Measurements from ENCODE around the gene ARPIN.
"Not testable (repeated sequence)": the region's sequence is repeated elsewhere in the genome, so short reads cannot be mapped to it uniquely, and the experiment has no call there.

ARPIN gene

DNA sequence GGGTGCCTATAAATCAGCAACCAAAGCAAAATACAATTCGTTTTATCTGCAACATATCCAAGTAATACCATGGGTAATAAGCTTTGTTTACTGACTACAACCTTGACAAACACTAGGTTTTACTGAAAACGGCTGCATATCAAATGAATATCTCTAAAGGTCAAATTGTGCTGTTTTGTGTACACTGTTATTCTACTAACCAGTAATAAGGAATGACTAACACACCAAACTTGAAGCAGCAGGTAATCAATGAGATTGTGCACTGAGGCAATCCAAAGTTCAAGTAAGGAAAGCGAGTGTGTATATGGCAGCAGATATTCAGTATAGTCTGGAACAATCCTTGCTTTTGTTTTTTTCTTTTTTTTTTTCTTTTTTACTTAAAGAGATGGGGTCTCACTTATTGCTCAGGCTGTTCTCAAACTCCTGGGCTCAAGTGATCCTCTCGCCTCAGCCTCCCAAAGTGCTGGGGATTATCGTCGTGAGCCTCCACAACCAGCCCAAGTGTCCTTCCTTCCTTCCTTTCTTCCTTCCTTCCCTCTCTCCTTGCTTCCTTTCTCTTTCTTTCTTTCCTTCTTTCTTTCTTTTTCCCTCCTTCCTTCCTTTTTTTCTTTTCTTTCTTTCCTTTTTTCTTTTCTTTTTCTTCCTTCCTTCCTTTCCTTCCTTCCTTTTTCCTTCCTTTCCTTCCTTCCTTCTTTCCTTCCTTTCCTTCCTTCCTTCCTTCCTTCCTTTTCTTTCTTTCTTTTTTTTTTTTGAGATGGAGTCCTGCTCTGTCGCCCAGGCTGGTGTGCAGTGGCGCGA is 53.9 kb downstream of the ARPIN start:
- no peak for DNase-seq (ENCODE audit: low read depth)
- H3K4me3 ChIP-seq (ENCODE audit: low read depth, low read length): no peak overlapping the region
- no peak for TF ChIP-seq POLR2A (IDR thresholded peaks at IDR 0.05; ENCODE audit: extremely low read depth, insufficient read length)
- TF ChIP-seq, protein P1, sequence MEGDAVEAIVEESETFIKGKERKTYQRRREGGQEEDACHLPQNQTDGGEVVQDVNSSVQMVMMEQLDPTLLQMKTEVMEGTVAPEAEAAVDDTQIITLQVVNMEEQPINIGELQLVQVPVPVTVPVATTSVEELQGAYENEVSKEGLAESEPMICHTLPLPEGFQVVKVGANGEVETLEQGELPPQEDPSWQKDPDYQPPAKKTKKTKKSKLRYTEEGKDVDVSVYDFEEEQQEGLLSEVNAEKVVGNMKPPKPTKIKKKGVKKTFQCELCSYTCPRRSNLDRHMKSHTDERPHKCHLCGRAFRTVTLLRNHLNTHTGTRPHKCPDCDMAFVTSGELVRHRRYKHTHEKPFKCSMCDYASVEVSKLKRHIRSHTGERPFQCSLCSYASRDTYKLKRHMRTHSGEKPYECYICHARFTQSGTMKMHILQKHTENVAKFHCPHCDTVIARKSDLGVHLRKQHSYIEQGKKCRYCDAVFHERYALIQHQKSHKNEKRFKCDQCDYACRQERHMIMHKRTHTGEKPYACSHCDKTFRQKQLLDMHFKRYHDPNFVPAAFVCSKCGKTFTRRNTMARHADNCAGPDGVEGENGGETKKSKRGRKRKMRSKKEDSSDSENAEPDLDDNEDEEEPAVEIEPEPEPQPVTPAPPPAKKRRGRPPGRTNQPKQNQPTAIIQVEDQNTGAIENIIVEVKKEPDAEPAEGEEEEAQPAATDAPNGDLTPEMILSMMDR (IDR thresholded peaks at IDR 0.05; ENCODE audit: low read depth, low read length): no peak
- no peak for TF ChIP-seq MYC (IDR thresholded peaks at IDR 0.05; ENCODE audit: low read depth, low read length)
- TF ChIP-seq, protein P2, sequence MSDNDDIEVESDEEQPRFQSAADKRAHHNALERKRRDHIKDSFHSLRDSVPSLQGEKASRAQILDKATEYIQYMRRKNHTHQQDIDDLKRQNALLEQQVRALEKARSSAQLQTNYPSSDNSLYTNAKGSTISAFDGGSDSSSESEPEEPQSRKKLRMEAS (IDR thresholded peaks at IDR 0.05; ENCODE audit: low read depth, low read length): no peak

DNA sequence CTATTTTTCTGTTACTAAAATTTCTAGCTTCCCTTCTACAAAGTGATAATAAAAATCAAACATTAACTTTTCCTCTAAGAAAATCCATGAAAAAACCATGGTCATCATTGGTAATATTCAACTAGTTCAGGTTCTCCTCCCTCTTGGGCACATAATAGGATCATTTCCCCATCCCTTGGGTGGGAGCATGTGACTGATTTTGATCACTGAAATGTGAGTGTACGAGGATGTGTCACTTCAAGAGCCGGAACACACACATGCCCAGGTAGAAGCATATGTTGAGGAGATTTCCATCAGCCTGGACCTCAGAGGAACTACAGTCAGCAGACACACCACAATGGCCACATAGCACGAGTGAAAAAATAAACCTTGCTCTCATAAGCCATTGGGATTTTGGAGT is 55.1 kb downstream of the ARPIN start:
- TF ChIP-seq, protein P2 (IDR thresholded peaks at IDR 0.05; ENCODE audit: low read depth, low read length): no peak
- TF ChIP-seq POLR2A (IDR thresholded peaks at IDR 0.05; ENCODE audit: extremely low read depth, insufficient read length) (no peak), MYC (IDR thresholded peaks at IDR 0.05; ENCODE audit: low read depth, low read length) (no peak)
- TF ChIP-seq, protein P1 (IDR thresholded peaks at IDR 0.05; ENCODE audit: low read depth, low read length): no peak
- no peak overlapping the region for H3K4me3 ChIP-seq (ENCODE audit: low read depth, low read length)
- DNase-seq (ENCODE audit: low read depth): no peak

DNA sequence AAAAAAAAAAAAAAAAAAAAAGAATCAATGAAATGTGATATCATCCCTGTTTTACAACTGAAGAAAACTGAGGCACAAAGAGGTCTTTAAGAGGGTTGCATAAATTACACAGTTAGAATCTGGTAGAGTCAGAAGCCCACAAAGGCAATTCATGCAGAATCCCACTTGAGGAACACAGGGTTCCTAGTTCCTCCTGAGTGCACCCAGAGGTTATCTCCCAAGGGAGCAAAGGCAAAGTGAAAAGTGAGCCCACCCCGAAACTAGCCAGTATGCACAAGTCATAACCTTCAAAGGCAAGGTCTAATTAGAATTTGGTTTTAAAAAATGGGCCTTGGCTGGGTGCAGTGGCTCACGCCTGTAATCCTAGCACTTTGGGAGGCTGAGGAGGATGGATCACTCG is 56.8 kb downstream of the ARPIN start:
- H3K4me3 ChIP-seq (ENCODE audit: low read depth, low read length): no peak overlapping the region
- TF ChIP-seq POLR2A (IDR thresholded peaks at IDR 0.05; ENCODE audit: extremely low read depth, insufficient read length): no peak
- TF ChIP-seq, protein P1 (IDR thresholded peaks at IDR 0.05; ENCODE audit: low read depth, low read length): no peak
- TF ChIP-seq, protein P2 (IDR thresholded peaks at IDR 0.05; ENCODE audit: low read depth, low read length): no peak
- TF ChIP-seq MYC (IDR thresholded peaks at IDR 0.05; ENCODE audit: low read depth, low read length): no peak
- peak; percentile 33 for DNase-seq (ENCODE audit: low read depth)

DNA sequence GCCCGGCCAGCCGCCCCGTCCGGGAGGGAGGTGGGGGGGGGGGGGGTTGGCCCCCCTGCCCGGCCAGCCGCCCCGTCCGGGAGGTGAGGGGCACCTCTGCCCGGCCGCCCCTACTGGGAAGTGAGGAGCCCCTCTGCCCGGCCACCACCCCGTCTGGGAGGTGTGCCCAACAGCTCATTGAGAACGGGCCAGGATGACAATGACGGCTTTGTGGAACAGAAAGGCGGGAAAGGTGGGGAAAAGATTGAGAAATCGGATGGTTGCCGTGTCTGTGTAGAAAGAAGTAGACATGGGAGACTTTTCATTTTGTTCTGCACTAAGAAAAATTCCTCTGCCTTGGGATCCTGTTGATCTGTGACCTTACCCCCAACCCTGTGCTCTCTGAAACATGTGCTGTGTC is 57.9 kb downstream of the ARPIN start:
- H3K4me3 ChIP-seq (ENCODE audit: low read depth, low read length): not testable (repeated sequence)

DNA sequence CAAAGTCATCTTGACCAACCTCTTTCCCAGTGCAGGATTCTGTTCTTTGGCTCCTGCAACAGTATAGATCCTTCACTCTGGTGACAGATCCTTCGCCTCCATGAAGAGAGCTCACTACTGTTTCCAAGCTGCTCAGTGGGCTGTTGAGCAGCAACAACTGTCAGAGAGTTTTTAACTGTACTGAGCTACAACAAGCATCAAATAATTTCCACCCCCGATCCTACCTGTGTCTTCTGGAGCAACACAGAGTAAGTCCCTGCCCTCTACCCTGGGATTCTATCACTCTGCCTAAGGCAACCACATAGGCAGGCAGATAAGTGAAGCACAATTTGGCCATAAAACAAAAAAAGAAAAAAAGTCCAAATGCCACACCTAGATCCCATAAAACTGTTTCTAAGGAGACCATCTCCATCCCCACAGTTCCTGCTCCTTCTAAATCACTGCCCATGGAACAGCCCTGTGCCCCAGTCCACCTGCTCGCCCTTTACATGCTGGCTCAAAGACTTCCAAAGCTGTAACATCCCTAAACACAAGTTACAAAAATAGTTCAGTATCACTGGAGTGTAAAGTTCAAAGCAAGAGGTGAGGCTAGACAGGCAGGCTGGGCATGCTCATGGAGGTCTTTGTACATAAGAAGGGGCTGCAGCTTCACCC is 60.3 kb downstream of the ARPIN start:
- TF ChIP-seq MYC (IDR thresholded peaks at IDR 0.05; ENCODE audit: low read depth, low read length) (no peak), POLR2A (IDR thresholded peaks at IDR 0.05; ENCODE audit: extremely low read depth, insufficient read length) (no peak)
- TF ChIP-seq, protein P1 (IDR thresholded peaks at IDR 0.05; ENCODE audit: low read depth, low read length): no peak
- TF ChIP-seq, protein P2 (IDR thresholded peaks at IDR 0.05; ENCODE audit: low read depth, low read length): no peak
- no peak overlapping the region for H3K4me3 ChIP-seq (ENCODE audit: low read depth, low read length)
- DNase-seq (ENCODE audit: low read depth): no peak

More for the DNA sequence above, 57.9 kb downstream of the ARPIN start:
- DNase-seq (ENCODE audit: low read depth): not testable (repeated sequence)

DNA sequence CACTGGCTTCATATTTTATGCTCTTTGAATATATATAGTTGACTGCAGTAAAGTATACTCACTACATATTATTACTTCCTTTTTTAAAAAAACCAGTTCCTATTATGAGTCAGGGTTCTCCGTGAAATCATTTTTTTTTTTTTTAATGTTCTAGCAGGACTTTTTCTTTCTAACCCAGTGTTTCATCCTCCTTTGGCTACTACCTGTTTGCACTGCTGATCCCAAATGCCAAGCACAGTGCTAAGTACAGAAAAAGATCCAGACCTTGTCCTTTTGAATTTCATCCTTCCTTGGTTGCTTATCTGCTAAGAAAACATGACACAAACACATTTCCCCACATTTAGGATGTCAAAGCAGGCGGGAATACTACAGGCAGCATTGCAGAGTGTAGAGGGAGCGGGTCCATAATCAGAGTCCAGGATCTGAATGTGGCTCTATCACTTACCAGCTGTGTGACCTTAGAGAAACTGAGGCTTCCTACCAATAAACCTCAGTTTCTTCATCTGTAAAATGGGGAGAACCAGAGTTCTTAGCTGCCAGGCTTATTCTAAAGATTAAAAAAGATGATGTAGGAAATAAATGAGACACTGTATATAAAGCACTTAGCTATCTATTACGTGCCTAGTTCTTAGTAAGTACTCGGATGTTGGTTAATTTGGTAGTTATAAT is 60.9 kb downstream of the ARPIN start:
- no peak for TF ChIP-seq POLR2A (IDR thresholded peaks at IDR 0.05; ENCODE audit: extremely low read depth, insufficient read length)
- no peak for TF ChIP-seq MYC (IDR thresholded peaks at IDR 0.05; ENCODE audit: low read depth, low read length)
- TF ChIP-seq, protein P1 (IDR thresholded peaks at IDR 0.05; ENCODE audit: low read depth, low read length): no peak
- TF ChIP-seq, protein P2 (IDR thresholded peaks at IDR 0.05; ENCODE audit: low read depth, low read length): no peak
- no peak overlapping the region for H3K4me3 ChIP-seq (ENCODE audit: low read depth, low read length)
- no peak for DNase-seq (ENCODE audit: low read depth)

Measured in NB4 (cell line).